Measurements from ENCODE around the gene ELOVL2.
"Not testable (repeated sequence)": the region's sequence is repeated elsewhere in the genome, so short reads cannot be mapped to it uniquely, and the experiment has no call there.

The ELOVL2 gene, protein sequence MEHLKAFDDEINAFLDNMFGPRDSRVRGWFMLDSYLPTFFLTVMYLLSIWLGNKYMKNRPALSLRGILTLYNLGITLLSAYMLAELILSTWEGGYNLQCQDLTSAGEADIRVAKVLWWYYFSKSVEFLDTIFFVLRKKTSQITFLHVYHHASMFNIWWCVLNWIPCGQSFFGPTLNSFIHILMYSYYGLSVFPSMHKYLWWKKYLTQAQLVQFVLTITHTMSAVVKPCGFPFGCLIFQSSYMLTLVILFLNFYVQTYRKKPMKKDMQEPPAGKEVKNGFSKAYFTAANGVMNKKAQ

DNA sequence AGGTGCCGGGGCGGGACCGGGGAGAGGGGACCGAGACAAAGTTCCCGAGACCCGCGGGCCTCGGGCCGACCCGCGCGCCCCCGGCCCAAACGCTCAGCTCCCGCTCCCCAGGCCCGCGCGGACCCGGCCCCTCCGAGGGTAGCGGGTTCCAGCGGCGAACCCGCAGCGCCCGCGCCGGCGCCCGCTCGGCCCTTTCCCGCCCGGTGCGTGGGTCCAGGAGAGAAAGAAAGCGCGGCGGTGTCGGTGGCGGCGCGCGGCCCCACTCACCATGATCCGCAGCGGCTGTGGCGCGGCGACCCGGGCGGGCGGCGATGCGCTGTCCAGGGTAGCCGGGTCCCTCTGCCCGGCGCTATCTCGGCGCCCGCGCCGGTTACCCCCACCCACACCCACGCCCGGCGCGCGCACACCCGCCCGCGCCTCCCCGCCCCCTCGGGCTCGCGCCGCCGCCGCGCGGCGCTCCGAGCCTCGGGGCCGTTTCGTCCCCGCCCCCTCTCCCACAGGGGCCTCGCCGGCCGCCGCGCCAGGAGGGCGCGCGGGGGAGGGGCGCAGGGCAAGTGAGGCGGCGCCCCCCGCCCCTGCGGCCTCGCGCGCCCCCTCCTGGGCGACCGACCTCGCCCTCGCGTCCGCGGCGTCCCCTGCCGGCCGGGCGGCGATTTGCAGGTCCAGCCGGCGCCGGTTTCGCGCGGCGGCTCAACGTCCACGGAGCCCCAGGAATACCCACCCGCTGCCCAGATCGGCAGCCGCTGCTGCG is at the start of gene ELOVL2:
Gene ELOVL2, minus strand, starts transcription at position 345 of the 751 bp plus-strand sequence. Its CDS starts 75 bp downstream, at position 270.
- DNase-seq: no peak

DNA sequence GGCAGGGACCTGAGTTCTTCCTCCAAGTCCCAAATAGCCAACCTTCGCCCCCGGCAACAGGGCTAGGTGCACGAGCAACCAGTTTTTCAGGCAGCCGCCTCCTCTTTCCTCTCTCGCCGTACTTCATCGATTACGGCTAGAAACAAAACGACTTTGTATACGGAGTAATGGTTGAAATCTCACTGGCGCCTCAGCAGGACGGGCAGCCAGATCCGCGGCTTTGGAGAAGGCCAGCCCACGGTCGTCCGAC is 49.2 kb upstream of the ELOVL2 start:
- no peak for DNase-seq

DNA sequence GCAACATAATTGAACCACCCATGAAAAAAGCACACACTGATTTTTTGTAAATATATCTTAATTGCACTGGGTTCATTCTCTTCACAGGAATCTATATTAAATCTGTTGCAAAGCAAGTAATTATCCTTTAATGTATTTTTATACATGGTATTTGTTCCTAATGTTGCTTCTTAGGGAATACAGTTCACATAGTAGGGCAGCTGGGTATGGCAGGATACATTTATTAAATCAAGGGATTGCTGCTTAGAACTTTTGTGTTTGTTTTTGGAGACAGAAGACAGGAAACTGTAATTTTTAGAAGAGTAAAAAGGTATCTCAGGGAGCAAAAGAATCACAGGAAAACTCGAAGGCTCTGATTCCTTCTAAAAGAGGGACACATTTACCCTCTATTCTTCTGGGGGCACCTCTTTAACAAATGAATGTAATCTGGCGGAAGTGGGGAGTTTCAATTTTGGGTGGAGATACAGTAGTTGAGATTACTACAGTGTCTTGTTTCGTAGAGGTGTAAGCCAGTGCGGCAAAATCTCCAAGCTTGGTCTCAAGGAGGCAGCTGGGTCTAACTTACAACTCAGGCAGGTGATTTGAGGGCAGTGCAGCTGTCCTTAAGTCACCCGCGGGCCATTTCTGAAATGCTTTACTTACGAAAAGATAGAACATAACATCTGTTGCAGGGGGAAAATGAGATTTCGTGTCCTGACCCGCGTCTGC is 48.7 kb upstream of the ELOVL2 start:
- no peak for DNase-seq

DNA sequence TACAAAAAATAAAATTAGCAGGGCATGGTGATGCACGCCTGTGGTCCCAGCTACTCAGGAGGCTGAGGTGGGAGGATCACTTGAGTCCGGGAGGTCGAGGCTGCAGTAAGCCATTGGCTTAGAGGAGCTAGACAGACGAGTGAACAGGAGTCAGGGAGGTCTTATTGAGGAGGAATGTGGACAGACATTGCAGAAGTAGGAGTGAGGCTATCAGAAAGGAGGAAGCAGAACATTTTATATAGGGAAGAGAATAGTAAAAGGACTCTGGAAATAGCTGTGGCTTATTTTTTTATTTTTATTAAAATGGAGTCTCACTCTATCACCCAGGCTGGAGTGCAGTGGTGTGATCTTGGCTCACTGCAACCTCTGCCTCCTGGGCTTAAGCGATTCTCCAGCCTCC is 47.0 kb upstream of the ELOVL2 start:
- DNase-seq: not testable (repeated sequence)

DNA sequence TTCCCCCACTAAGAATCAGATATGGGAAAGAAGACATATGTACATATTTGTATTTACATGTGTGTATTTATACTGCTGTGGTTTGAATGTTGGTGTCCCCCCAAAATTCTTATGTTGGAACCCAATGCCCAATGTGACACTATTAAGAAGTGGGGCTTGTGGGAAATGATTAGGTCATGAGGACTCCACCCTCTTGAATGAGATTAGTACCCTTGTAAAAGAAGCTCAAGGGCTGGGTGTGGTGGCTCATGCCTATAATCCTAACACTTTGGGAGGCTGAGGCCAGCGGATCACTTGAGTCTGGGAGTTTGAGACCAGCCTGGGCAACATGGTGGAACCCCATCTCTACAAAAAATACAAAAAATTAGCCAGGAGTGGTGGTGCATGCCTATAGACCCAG is 45.6 kb upstream of the ELOVL2 start:
- DNase-seq: no peak

DNA sequence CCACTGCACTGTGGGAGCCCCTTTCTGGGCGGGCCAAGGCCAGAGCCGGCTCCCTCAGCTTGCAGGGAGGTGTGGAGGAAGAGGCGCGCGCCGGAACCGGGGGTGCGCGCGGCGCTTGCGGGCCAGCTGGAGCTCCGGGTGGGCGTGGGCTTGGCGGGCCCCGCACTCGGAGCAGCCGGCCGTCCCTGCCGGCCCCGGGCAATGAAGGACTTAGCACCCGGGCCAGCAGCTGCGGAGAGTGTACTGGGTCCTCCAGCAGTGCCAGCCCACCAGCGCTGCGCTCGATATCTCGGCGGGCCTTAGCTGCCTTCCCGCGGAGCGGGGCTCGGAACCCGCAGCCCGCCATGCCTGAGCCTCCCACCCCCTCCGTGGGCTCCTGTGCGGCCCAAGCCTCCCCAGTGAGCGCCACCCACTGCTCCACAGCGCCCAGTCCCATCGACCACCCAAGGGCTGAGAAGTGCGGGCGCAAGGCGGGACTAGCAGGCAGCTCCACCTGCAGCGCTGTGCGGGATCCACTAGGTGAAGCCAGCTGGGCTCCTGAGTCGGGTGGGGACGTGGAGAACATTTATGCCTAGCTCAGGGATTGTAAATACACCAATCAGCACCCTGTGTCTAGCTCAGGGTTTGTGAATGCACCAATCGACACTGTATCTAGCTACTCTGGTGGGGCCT is 43.2 kb upstream of the ELOVL2 start:
- not testable (repeated sequence) for DNase-seq

DNA sequence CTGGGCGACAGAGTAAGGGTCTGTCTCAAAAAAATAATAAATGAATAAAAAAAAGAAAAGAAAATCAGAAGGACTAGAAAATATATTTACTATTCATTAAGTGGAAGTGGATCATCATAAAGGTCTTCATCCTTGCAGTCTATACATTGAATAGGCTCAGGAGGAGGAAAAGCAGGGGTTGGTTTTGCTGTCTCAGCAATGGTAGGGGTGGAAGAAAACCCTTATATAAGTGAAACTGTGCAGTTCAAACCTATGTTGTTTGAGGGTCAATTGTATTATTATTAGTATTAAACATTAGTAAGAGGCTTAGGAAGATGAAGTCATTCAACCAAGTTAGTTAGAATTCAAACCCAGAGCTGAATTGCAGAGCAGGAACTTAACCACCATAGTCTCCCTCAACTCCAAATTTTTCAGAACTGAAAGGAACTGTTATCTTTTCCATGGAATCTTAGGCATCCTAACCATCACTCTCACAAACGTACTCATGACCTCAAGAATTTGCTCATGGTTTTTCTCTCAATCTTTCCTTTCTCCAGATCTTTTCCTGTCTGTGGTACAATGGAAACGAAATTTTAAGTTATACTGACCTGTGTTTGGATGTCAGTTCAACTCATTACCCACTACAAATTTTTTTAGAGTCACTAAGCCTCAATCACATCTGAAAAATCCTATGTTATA is 41.8 kb upstream of the ELOVL2 start:
- DNase-seq: no peak

DNA sequence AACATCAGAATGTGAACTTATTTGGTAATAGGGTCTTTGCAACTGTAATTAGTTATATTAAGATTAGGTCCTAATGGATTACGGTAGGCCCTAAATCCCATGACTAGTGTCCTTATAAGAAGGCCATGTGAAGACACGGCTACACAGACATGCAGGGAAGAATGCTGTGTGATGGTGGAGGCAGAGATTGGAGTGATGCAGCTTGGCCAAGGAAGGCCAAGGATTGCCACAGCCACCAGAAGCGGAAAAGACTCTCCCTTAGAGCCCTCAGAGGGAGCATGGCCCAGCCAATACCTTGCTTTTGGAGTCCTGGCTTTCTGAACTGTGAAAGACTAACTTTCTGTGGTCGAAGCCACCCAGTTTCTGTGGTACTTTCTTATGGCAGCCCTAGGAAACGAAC is 39.9 kb upstream of the ELOVL2 start:
- no peak for DNase-seq

DNA sequence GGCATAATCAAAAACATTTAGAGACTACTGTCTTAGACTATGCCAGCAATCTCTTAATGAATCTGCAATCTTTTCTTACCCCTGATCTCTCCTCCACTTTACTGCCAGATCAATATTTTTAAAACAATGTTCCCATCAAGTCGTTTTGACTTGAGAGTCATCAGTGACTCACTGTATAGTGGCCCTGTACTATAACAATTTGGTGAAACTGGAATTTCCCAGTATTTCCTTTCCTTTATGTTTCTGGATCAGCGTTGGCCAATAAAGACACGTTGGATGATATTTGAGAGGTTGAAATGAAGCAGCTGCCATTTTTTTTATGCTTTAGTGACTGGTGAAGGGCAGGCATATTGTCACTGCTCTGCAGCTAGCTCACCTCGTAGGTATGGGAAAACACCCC is 39.4 kb upstream of the ELOVL2 start:
- DNase-seq: no peak

DNA sequence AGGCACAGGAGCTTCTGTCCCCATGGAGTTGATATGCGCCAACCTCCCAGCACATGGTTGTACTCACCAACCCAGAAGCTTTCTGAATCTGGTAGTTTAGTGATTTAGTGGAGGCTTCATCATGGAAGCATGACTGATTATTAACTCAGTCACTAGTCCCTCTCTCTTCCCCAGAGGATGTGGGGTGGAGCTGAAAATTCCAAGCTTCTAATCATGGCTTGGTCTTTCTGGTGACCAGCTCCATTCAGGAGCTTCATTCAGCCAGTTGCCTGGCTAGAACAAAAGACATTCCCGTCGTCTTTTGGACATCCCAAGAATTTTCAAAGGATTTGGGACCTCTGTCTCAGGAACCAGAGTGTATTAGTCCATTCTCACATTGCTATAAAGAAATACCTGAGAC is 36.2 kb upstream of the ELOVL2 start:
- no peak for DNase-seq

DNA sequence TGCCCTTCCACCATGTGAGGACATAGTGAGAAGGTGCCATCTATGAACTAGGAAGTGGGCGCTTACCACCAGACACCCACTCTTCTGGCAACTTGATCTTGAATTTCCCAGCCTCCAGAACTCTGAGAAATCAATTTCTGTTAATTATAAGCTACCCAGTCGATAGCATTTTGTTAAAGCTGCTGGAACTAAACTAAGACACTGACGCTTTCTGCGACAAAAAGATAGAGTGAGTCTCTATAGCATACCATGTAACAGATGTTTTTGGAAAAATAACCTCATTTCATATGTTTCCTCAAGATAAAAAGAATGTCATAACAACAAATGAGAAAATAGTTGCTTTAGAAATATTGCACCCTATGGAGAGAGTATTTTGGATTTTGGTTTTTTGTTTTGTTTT is 34.2 kb upstream of the ELOVL2 start:
- DNase-seq: no peak

DNA sequence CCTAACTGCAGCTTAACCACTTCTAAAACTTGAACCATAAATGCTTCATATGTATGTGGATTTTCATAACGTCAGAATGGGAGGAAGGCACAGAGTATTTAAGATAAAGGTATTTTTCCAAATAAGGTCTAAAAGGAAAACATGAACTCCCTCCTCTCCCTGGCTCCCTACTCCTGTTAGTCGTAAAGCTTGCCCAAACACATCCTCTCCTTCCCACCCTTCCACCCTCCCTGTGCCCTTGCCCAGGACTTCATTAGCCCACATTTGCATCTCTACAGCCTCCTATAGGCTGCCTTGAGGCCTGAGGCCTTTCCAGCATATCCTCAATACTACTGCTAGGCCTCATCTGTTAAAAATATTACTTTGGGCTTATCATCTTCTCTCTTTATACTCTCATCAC is 32.4 kb upstream of the ELOVL2 start:
- DNase-seq: no peak

DNA sequence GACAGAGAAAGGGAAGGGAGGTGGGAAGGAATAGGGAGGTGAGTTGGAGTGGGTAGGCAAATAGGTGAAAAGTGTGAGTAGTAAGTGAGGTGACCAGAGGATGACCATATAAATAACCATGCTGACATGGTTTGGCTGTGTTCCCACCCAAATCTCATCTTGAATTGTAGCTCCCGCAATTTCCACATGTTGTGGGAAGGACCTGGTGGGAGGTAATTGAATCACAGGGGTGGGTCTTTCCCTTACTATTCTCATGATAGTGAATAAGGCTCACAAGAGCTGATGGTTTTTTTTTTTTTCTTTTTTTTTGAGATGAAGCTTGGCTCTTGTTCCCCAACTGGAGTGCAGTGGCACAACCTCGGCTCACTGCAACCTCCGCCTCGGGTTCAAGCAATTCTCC is 28.0 kb upstream of the ELOVL2 start:
- DNase-seq: no peak

DNA sequence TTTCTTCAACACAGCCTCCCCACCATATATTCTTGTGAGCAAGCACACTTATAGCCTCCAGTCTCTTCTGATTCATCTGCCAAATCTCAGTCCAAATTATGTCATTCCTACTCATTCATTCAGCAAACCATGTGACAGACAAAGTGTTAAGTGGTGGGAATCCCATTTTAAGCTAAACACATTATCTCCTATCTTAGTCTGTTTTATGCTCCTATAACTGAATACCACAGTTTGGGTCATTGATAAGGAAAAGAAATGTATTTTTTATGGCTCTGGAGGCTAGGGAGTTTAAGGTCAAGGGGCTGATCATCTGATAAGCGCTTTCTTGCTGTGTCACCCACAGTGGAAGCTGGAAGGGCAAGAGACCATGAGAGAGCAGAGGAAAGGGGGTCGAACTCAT is 25.7 kb upstream of the ELOVL2 start:
- DNase-seq: no peak

DNA sequence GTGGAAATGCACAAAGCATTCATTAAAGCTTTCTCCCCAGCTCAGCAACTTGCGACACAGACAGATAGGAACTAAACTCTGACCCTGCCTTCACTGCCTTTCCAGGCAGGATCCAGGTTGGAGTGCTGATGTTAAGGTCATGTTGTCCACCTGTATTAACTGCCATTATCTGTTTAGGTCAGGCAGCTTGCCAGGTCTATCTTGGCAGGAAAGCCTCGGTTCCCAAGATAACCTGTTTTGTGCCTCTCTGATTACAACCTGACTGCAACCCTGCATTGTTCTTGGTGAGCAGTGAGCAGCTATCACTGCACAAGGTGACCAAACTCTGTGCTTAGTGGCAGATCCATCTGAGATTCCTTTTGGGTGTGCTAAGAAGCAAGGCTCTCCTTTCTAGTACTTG is 23.2 kb upstream of the ELOVL2 start:
- DNase-seq: no peak

DNA sequence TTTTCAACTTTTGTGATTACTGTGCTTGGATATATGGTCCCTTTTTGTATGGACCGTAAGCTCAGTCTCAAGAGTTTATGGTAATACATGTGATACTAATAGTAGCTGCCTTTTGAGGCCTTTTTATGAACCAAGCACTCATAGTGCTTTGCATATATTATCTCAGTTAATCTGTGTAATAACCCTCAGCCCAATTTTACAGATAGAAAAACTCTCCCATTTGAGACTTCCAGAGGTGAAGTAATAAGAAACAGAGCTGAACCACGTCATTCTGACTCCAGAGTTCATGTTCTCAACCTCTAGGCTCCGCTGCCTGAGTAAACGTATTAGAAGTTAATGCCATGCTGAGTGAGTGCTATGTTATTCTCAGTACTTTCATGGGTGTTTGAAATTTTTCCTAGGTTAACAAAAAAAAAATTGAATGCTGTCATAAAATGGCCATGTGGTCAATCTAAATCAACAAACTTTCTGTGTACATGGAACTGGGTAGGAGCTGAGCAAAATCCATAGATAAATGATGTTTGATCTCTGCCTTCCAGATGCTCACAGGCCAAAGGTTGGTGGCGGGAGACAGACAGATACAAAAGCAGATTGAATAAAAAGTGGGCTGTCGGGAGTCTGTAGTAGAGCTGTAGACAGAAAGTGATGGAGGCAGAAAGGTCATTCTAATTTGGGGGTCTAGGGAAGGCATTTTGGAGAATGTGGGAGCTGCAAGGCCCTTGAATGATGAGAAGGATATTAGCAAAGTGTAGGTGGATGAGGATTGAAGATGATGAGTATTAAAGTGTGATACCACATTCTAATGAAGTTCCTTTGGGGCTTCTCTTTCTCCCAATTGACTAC is 22.6 kb upstream of the ELOVL2 start:
- DNase-seq: no peak

DNA sequence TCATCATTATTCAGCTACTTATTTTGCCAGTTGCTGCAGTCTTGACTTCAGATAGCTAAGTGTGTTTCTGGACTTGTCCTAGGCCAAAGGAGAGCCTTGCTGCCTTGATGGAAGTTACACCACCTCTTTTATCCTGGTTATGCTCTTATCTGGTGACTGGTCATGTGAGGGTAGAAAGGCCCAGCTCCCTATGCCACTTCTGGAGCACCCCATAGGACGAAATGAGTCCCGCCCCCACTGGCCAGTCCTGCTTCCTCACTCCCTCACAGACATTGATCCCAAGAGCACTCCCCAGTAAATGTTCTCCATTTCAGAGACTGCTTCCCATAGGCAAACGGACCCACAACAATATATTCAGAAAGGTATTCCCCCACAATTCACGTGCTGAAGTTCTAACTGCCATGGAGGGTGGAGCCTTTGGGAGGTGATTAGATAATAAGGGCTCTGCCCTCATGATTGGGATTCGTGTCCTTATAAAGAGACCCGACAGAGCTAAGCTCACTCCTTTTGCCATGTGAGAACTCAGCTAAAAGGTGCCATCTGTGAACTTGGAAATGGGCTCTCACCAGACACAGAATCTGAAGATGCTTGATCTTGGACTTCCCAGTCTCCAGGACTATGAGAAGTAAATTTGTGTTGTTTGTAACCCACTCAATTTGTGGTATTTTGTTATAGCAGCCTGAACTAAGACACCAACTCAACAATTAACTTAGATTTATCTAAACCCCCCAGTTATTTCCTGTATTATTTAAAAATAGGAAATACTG is 21.5 kb upstream of the ELOVL2 start:
- no peak for DNase-seq

DNA sequence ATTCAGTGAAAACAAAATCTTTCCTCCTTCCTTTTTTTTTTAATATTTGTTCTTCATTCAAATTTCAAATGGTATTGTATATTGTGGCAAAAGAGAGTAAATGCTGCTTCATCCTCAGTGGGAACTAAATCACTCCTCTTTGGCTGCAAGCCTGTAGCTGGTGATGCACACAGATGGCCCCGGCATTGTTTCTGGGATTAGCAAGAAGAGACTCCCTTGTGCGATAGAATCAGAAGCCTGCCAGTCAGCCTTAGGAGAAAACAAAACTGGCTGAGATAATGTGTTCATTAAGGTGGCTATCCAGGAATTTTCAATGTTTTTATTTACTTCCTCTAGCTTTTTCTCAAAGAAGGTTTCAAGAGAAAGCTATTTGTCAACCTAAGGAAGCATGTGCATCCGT is 20.7 kb upstream of the ELOVL2 start:
- DNase-seq: no peak

DNA sequence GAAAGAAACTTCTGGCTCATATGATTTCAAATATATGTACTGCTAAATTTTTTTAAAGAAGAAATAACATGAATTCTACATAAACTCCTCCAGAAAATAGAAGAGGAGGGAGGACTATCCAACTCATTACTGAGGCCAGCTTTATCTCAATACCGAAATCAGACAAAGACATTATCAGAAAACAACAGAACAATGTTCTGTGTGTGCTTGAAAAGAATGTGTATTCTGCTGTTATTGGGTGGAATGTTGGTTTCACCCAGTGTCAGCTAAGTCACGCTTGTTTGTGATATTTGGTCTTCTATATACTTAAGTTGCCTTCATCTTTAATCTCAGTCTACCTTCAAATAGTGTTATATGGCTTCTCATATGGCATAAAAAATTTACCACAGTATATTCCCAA is 18.6 kb upstream of the ELOVL2 start:
- DNase-seq: no peak

DNA sequence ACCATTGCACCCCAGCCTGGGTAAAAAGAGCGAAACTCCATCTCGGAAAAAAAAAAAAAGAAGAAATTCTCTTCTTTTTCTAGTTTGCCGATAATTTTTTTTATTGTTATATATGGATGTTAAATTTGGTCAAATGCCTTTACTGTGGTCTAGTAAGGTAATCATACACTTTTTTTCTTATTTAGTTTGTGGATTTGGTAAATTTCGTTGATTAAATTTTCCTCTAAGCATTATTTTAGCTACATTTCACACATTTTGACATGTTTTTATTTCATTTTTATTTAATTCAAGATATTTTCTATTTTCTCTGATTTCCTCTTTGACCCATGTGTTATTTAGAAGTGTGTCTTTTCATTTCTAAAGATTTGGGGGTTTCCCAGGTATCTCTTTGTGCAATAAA is 18.0 kb upstream of the ELOVL2 start:
- DNase-seq: no peak

DNA sequence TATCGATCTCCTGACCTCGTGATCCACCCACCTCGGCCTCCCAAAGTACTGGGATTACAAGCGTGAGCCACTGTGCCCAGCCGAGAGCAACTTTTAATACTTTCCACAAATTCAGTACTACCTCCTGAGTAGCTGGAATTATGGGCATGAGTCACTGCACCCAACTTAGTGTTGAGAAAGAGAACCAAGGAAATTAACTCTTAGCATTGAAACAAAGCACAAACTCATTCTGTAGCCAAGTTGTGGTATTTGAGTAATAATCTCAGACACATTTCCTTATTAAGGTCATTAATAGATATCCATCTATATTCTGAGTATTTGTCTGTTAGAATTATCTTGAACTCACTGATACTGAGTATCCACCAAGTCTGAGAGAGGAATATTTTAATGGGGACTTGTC is 14.3 kb upstream of the ELOVL2 start:
- DNase-seq: no peak

DNA sequence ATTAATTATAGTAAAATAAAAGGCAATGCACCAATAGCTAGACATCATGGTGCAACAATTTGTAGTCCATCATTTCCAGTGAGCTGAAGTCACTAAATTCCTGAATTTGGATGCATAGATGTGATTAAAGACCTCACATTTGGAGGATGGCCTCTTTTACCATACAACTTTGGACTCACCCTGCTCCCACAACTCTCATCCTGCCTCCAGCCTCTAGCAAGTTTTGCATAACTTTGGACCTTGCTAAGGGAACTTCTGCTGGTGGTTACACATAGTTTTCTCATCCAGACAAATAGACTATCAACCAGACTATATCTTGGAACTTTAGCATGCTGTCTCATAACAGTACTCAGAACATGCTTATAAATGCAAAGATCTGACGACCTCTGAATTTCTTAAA is 12.8 kb upstream of the ELOVL2 start:
- DNase-seq: no peak
